GM18502 (cell line): ENCODE measurements around the gene LRRC27.

Source experiments
- ATAC-seq: cut with Tn5 transposase; IDR thresholded peaks from one replicate; pipeline ENCODE4 v1.9.1; 2021; ENCODE audit warnings: mild to moderate bottlenecking; ENCODE audit not compliant: unreplicated experiment, poor library complexity

Gene LRRC27

GRCh38 chr10:132300582-132300981 is 31.4 kb upstream of the LRRC27 start:
- ATAC-seq: no peak

DNA sequence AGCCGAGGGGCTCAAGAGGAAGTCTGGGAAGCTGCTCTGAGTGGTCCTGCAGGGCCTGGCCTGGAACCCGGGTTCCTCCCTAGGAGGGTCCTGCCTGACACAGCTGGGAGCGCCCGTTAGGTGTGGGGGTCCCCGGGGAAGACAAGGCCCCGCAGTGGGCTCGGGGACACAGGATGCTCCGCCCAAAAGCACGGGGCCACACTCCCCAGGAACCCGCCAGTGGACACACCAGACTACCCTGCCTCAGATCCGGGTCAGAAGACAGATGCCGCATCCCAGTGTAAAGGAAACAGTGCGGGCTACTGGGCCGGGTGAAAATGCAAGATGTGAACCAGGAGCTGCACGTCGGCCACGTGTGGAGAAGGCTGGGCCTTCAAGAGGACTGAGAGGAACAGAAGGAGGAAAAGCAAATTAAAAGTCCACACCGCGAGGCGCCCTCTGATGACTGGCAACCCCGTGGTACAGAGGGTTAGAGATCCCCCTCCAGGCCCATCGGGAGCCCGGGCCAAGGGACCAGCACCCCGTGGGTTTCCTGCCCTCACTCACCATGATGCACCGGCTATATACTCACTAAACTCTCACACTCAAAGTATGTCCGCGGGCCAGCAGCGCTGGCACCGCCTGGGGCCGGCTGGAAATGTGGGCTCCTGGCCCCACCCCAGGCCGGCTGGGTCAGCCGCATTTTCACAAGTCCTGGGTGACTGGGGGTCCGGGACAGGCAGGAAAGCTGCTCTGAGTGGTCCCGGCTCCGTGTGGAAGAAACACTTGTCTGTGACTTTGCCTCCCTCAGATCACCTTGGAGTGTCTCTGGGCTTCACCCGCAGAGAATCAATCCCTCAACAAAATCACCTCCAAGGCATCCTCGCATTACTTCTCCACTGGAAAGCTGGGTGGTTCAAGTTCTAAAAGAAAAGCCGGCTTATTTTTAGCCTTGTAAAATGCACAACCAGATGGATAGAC is 30.3 kb upstream of the LRRC27 start:
- no peak for ATAC-seq

GRCh38 chr10:132302421-132303310 is 29.3 kb upstream of the LRRC27 start:
- no peak for ATAC-seq

GRCh38 chr10:132303361-132304115 is 28.5 kb upstream of the LRRC27 start:
- ATAC-seq: no peak

DNA sequence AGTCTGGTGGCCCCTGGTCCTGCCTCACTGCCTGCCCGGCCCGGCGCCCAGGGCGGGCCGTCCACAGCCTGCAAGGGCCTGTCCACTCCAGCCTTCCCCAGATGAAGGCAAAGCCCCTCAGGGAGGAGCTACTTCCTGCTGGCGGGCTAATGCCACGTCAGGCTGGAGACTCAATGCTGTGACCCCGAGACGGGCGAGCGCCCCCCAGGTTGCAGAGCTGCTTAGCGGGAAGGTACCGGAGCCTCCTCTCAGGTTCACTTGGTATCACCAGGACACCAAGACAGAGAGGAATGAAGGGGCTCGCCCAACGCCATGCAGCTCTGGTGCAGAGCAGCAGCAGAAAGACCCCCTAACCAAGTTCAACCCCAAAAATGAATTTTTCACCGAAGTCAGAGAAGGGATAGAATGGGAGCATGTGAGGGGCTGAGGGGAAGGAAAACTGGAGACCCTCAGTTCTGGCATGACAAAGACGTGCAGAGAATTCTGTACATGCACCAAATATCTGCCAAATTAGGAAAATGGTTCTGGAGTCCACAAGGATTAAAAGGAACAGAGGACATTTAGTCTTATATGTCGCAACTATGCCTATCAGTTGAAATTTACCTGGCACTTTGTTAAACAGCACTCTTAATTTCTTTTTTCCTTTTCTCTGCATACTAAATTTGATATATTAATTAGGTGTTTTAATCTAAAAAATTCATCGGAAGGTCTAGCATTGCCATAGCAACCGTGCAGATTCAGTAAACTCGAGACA is 27.1 kb upstream of the LRRC27 start:
- ATAC-seq: no peak

DNA sequence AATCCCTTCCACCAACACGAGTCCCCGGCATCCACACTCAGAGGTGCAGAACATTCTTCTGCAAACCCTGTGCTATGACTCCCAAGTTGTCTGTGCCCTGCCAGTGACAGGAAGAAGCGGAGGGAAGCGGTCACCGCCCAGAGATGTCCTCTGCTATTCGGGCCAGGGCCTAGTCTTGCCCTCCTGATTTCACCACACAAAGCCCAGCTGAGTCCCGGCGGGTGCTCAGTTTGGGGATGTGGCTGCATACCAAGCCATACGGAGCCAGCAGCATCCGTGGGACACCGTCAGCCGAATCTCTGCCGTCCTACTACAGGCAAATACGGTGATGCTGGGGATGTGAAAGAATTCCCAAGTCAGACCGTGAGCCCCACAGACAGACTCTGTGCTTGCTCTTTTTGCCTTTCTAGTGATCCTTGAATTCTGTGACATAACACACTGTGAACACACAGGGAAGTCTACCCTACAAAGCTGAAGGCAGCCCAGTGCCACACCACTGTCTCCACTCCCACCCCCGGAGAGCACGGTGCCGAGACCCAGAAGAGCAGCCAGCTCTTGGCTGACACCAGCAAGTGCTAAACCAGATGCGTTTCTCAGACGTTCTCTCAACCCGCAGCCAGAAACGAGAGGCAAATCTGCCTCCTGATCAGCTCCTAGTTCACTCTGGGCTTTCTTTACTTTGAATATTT is 26.2 kb upstream of the LRRC27 start:
- ATAC-seq: no peak

- no peak for ATAC-seq
Observed at GRCh38 chr10:132306343-132306685, 25.7 kb upstream of the LRRC27 start.

DNA sequence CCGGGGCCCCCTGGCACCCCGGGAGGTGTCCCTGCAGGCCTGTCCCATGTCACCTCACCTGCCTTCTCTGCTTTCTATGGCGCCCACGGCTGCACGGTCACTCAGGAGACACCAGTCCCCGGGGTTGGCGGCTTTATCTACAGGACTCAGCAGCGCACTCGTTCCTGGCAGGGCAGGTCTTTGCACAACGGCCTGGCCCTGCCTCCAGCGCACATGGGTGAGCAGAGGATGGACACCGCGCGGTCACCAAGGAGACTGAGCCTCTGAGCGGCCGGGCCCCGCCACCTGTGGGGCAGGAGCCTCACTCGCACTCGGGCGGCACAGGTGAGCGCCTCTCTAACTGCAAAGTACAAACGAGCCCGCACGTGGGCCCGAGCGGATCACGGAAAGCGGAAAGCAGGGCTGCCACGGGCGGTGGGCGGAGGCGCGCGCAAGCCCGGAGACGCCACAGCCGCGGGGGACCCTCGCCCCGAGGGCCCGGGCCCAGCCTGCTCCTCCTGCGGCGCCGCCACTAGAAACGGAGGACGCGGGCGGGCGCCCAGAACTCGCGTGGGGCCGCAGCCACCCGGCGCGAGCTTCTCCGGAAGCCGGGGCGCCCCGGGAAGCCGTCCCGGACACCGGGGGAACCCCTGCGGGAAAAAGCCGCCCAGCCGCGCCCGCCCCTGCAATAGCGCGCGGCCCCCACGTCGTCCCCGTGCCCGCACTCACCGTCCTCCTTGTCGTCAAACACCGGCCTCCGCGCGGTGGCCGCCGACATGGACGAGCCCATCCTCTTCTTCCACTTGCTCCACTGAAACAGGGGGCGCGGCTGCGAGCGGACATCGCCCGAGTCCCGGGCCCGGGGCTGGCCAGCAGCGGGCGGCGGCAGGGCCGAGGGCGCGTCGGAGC is 24.9 kb upstream of the LRRC27 start:
- ATAC-seq: peak; percentile 19

- peak; percentile 82 for ATAC-seq
Observed at GRCh38 chr10:132307823-132308586, 24.0 kb upstream of the LRRC27 start, which contains the start of gene STK32C. Gene STK32C (minus strand): TSS chr10:132307950. CDS start chr10:132307833, 117 bp downstream.

GRCh38 chr10:132308587-132309470 is 23.2 kb upstream of the LRRC27 start:
- peak; percentile 2 for ATAC-seq

DNA sequence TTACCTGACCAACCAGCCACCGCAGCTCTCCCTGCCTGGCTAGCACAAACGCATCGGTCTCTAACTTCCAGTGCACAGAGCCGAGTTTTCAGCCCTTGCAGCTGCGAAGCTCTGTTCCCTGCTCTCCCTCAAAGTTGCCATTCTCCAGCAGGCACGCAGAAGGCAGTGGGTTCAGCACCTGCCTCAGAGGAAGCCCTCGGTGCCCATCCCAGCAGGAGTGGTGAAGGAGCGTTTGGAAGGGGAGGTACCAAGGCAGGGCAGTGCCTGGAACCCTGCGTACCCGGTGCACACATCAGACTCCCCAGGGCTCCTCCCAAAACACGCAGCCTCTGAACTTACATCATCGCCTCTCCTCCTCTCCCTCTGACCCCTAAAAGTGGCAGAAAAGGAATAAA is 22.5 kb upstream of the LRRC27 start:
- no peak for ATAC-seq

GRCh38 chr10:132309879-132310591 is 22.0 kb upstream of the LRRC27 start:
- ATAC-seq: no peak

DNA sequence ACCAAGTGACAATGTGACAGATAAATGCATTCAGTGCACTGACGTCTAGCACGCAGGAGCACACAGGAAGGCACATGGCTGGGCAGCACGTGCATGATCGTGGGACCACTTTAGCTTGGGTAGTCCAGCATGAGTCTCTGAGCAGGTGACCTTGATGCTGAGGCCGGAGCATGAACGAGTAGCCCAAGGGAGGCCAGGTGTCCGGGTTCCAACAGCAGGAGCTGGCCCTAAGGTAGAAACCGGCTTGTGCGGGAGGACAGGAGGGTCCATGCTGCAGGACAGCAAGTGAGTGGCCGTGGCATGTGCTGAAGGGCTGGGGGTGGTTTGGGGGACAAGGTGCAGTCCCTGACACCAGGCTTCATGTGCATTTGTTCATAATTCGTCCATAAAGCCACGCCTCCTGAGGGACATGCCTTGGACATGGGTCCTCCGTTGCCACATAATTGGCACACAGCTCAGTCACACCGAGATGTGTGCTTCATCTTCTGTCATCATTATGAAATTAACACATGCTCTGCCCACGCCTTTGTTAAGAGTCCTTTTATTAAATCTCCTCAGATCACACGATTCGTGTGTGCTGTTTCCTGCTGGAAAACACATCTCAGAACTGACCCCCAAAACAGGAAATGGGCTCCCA is 21.2 kb upstream of the LRRC27 start:
- no peak for ATAC-seq

- ATAC-seq: no peak
Observed at GRCh38 chr10:132311338-132311939, 20.6 kb upstream of the LRRC27 start.

DNA sequence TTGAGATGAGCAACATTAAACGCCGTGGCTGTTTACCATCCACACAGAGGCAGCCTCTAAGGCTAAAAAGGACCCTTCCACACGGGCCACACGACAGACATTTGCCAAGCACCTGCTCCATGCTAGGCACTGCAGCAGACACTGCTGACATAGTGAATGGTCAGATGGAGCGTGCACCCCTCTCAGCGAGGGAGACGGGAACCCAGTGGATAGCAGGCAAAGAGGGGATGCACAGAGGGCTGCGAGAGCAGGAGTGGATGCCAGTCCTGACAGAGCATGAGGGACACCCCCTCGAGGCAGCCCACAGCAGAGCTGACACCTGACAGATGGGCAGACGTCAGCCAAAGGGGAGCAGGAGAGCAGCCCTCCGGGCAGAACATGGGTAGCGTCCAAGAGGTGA is 18.7 kb upstream of the LRRC27 start:
- no peak for ATAC-seq
